ENCODE data around the gene DAW1. TPM values are rescaled to one million over a fixed set of nuclear protein-coding genes. Genes with fewer than 3 reads are reported as not detected.

Gene DAW1
- total RNA-seq, 3 donors from 2014 or later, result not detected

DNA sequence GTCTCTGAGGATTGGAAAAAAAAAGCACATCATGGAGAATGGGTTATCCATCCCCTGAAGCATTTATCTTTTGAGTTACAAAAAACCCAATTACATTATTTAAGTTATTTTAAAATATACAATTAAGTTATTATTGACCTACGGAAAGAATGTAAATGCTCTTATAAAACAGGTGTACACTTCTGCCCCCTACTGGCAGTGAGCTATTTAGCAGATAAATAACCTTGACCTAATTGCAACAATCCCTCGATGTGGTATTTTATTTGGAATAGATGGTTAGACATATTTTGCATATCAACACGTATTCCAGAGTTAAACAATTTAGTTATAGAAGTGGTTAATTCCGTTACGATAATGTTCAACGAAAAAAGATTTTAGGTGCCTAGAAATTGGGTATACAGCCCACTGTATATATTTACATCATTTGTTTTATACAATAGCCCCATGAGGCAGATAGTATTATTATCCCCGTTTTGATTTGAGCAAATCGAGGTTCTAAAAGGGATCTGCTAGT lies 9.1 kb upstream of the DAW1 start:
- TF ChIP-seq, protein P1, sequence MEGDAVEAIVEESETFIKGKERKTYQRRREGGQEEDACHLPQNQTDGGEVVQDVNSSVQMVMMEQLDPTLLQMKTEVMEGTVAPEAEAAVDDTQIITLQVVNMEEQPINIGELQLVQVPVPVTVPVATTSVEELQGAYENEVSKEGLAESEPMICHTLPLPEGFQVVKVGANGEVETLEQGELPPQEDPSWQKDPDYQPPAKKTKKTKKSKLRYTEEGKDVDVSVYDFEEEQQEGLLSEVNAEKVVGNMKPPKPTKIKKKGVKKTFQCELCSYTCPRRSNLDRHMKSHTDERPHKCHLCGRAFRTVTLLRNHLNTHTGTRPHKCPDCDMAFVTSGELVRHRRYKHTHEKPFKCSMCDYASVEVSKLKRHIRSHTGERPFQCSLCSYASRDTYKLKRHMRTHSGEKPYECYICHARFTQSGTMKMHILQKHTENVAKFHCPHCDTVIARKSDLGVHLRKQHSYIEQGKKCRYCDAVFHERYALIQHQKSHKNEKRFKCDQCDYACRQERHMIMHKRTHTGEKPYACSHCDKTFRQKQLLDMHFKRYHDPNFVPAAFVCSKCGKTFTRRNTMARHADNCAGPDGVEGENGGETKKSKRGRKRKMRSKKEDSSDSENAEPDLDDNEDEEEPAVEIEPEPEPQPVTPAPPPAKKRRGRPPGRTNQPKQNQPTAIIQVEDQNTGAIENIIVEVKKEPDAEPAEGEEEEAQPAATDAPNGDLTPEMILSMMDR (IDR thresholded peaks at IDR 0.05), result peak in 2 of 3 donors; percentile 19 to 36
- no peak for TF ChIP-seq POLR2AphosphoS5 (IDR thresholded peaks at IDR 0.05)
- DNase-seq (ENCODE audit: low spot score in 2 of 2), result no peak
- no peaks in the 10 kb centered on the region for H3K36me3 ChIP-seq
- no peaks in the 10 kb centered on the region for H3K27me3 ChIP-seq
- no peaks in the 10 kb centered on the region for H3K9me3 ChIP-seq
- intact Hi-C loops (cut with DNase I; ENCODE audit: low total_unique reads), result no loop called here
- no peak overlapping the region for H3K27ac ChIP-seq
- no peak overlapping the region for H3K4me3 ChIP-seq
- H3K4me1 ChIP-seq, result no peaks in the 10 kb centered on the region

- H3K9me3 ChIP-seq, result no peaks in the 10 kb centered on the region
- H3K36me3 ChIP-seq, result no peaks in the 10 kb centered on the region
- intact Hi-C loops (cut with DNase I; ENCODE audit: low total_unique reads), result no loop called here
- TF ChIP-seq POLR2A (IDR thresholded peaks at IDR 0.05) (no peak), POLR2AphosphoS5 (IDR thresholded peaks at IDR 0.05) (no peak)
- TF ChIP-seq, protein P1 (IDR thresholded peaks at IDR 0.05), result no peak
- H3K4me3 ChIP-seq, result no peak overlapping the region
- no peaks in the 10 kb centered on the region for H3K27me3 ChIP-seq
- H3K27ac ChIP-seq, result no peak overlapping the region
- no peaks in the 10 kb centered on the region for H3K4me1 ChIP-seq
- DNase-seq (ENCODE audit: low spot score in 2 of 2), result no peak
Measured at GRCh38 chr2:227862741-227863588, 8.5 kb upstream of the DAW1 start.

DNA sequence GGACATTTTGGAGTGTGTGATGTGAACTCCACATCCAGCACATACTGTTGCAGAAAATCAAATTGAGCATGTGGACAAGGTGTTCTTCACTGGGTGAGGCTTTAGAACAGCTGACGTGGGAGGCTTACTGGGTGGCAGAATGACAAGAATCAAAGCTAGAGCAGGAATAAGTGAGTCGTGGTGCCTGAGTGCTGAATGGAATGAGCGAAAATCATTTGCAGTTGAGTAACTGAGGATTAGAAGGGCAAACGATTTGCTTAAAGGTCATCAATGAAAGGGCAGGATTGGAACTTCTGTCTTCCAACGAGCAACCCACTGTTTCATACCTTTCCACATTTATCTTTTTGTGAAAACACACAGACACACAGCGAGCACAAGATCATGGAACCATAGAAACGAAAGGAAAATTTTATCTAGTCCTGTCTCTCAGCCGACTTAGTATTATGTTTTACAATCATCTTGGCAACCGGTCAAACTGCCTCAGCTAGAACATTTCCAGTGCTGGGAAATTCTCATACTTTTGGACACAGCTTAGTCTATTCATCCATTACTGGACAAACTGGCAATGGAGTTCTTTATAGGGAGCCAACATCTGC lies 7.2 kb upstream of the DAW1 start:
- Histone ChIP-seq H3K27me3 (no peaks in the 10 kb centered on the region), H3K4me1 (no peaks in the 10 kb centered on the region), H3K9me3 (no peaks in the 10 kb centered on the region), H3K36me3 (no peaks in the 10 kb centered on the region), H3K4me3 (peak overlapping the region in 1 of 3 donors; percentile 45), H3K27ac (peak overlapping the region in 1 of 2 donors; percentile 52)
- DNase-seq (ENCODE audit: low spot score in 2 of 2), result no peak
- TF ChIP-seq, protein P1 (IDR thresholded peaks at IDR 0.05), result no peak
- no peak for TF ChIP-seq POLR2A (IDR thresholded peaks at IDR 0.05)
- no peak for TF ChIP-seq POLR2AphosphoS5 (IDR thresholded peaks at IDR 0.05)
- intact Hi-C loops (cut with DNase I; ENCODE audit: low total_unique reads), result no loop called here

- Histone ChIP-seq H3K27me3 (no peaks in the 10 kb centered on the region), H3K27ac (no peak overlapping the region), H3K4me3 (no peak overlapping the region), H3K36me3 (no peaks in the 10 kb centered on the region), H3K9me3 (no peaks in the 10 kb centered on the region), H3K4me1 (no peaks in the 10 kb centered on the region)
- no peak for TF ChIP-seq POLR2A (IDR thresholded peaks at IDR 0.05)
- no peak for DNase-seq (ENCODE audit: low spot score in 2 of 2)
- intact Hi-C loops (cut with DNase I; ENCODE audit: low total_unique reads), result no loop called here
Measured at GRCh38 chr2:227865291-227865690, 6.1 kb upstream of the DAW1 start.

DNA sequence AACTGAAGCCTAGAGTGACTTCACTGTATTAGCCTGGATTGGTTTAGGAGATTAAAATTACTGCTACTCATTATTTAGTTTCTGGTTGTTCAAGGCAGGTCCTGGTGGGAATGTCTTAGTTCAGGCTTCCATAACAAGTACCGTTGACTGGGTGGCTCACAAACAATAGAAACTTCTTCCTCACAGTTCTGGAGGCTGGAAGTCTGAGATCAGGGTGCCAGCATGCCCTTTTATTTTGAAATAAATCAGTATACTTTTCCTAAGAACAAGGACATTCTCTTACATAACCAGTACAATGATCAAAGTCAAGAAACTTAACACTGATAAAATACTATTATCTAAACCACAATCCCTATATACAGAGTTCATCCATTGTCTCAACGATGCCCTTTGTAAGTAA lies 4.0 kb upstream of the DAW1 start:
- H3K27ac ChIP-seq, result no peak overlapping the region
- DNase-seq (ENCODE audit: low spot score in 2 of 2), result no peak
- intact Hi-C loops (cut with DNase I; ENCODE audit: low total_unique reads), result no loop called here
- no peaks in the 10 kb centered on the region for H3K36me3 ChIP-seq
- no peaks in the 10 kb centered on the region for H3K9me3 ChIP-seq
- no peak overlapping the region for H3K4me3 ChIP-seq
- H3K27me3 ChIP-seq, result peaks cover 0 to 8% of the 10 kb centered on the region in 2 donors
- no peaks in the 10 kb centered on the region for H3K4me1 ChIP-seq
- TF ChIP-seq, protein P1 (IDR thresholded peaks at IDR 0.05), result no peak
- TF ChIP-seq POLR2AphosphoS5 (IDR thresholded peaks at IDR 0.05) (no peak), POLR2A (IDR thresholded peaks at IDR 0.05) (no peak)
